HG02884 (cell line): Measurements from ENCODE around the gene TASOR2.

Experiments
- ATAC-seq: cut with Tn5 transposase; IDR thresholded peaks from one replicate; pipeline ENCODE4 v1.9.1; 2021; ENCODE audit warnings: mild to moderate bottlenecking, moderate library complexity; ENCODE audit not compliant: unreplicated experiment

Gene TASOR2

GRCh38 chr10:5656737-5657579, 27.7 kb upstream of the TASOR2 start:
- ATAC-seq: no peak

- ATAC-seq: no peak
Measured at GRCh38 chr10:5658871-5659618, 25.6 kb upstream of the TASOR2 start.

- ATAC-seq: peak; percentile 64
Measured at GRCh38 chr10:5659702-5660528, 24.7 kb upstream of the TASOR2 start.

- ATAC-seq: no peak
Measured at GRCh38 chr10:5661043-5661442, 23.6 kb upstream of the TASOR2 start.

- ATAC-seq: no peak
Measured at GRCh38 chr10:5662708-5663579, 21.7 kb upstream of the TASOR2 start.

- no peak for ATAC-seq
Measured at GRCh38 chr10:5663692-5664427, 20.8 kb upstream of the TASOR2 start.

- no peak for ATAC-seq
Measured at GRCh38 chr10:5665373-5666007, 19.1 kb upstream of the TASOR2 start.

GRCh38 chr10:5666008-5666840, 18.4 kb upstream of the TASOR2 start, which contains the start of gene ASB13:
Gene ASB13, minus strand, starts transcription at chr10:5666595. Its CDS starts 44 bp downstream, at chr10:5666551.
- peak; percentile 72 for ATAC-seq

- no peak for ATAC-seq
Measured at GRCh38 chr10:5666841-5667630, 17.6 kb upstream of the TASOR2 start.

GRCh38 chr10:5668429-5668828, 16.2 kb upstream of the TASOR2 start:
- ATAC-seq: no peak

- ATAC-seq: no peak
Measured at GRCh38 chr10:5669604-5670003, 15.0 kb upstream of the TASOR2 start.

GRCh38 chr10:5670662-5671375, 13.8 kb upstream of the TASOR2 start:
- no peak for ATAC-seq

GRCh38 chr10:5678397-5679036, 6.1 kb upstream of the TASOR2 start:
- ATAC-seq: no peak

- ATAC-seq: no peak
Measured at GRCh38 chr10:5679037-5679435, 5.6 kb upstream of the TASOR2 start.

- ATAC-seq: no peak
Measured at GRCh38 chr10:5679606-5680005, 5.0 kb upstream of the TASOR2 start.

GRCh38 chr10:5681930-5682329, 2.7 kb upstream of the TASOR2 start:
- ATAC-seq: no peak
